Activated CD8-positive, alpha-beta T cell treated with anti-CD3 and anti-CD28 coated beads for 36 hours (primary cell): Measurements from ENCODE around the gene FAM72B. TPM values are rescaled to one million over a fixed set of nuclear protein-coding genes. Genes with fewer than 3 reads are reported as not detected.
"Not testable (repeated sequence)": the region's sequence is repeated elsewhere in the genome, so short reads cannot be mapped to it uniquely, and the experiment has no call there.

Source experiments
- ATAC-seq: fragments of 200-7000 bp; cut with Tn5 transposase; one replicate; pipeline ENCODE4 v1.10.0; 2021; ENCODE audit warnings: mild to moderate bottlenecking, moderate library complexity
- CTCF ChIA-PET: fragments of 350-600 bp; sonication (Branson Sonifier 250); formaldehyde crosslinking; loops from one replicate; lab custom pipeline; 2021; ENCODE audit warnings: antibody characterized with exemption; lab: Charles Lee
- POLR2A ChIA-PET: fragments of 350-600 bp; sonication (Branson Sonifier 250); formaldehyde crosslinking; loops from one replicate; lab custom pipeline; 2021; ENCODE audit warnings: antibody characterized with exemption; lab: Charles Lee
- DNase-seq: peaks from one replicate; pipeline ENCODE4 v3.0.0-alpha.2; 2020
- H3K27ac Mint-ChIP-seq: one replicate; pipeline ENCODE4 v1.8.0; 2021; ENCODE audit warnings: mild to moderate bottlenecking, mixed read lengths
- H3K27me3 Mint-ChIP-seq: one replicate; pipeline ENCODE4 v1.8.0; 2021; ENCODE audit warnings: mixed read lengths
- H3K36me3 Mint-ChIP-seq: one replicate; pipeline ENCODE4 v1.8.0; 2021; ENCODE audit warnings: low read depth, mixed read lengths
- H3K4me1 Mint-ChIP-seq: one replicate; pipeline ENCODE4 v1.8.0; 2021; ENCODE audit warnings: low read depth, mixed read lengths
- H3K4me3 Mint-ChIP-seq: one replicate; pipeline ENCODE4 v1.8.0; 2021; ENCODE audit warnings: mild to moderate bottlenecking, moderate library complexity, mixed read lengths
- H3K9me3 Mint-ChIP-seq: one replicate; pipeline ENCODE4 v1.8.0; 2021; ENCODE audit warnings: mixed read lengths
- intact Hi-C: fragments of 100-400 bp; cut with micrococcal nuclease; formaldehyde crosslinking; loops from one replicate; pipeline ENCODE4 v1.10.0; 2022
- total RNA-seq, 2 experiments: library from RNA; stranded (reverse); gene quantifications; one replicate each; pipeline ENCODE4 v1.2.3, GENCODE V29; 2021

FAM72B gene
- total RNA-seq, 2 experiments from 2014 or later: 28.6 to 32.1 TPM

DNA sequence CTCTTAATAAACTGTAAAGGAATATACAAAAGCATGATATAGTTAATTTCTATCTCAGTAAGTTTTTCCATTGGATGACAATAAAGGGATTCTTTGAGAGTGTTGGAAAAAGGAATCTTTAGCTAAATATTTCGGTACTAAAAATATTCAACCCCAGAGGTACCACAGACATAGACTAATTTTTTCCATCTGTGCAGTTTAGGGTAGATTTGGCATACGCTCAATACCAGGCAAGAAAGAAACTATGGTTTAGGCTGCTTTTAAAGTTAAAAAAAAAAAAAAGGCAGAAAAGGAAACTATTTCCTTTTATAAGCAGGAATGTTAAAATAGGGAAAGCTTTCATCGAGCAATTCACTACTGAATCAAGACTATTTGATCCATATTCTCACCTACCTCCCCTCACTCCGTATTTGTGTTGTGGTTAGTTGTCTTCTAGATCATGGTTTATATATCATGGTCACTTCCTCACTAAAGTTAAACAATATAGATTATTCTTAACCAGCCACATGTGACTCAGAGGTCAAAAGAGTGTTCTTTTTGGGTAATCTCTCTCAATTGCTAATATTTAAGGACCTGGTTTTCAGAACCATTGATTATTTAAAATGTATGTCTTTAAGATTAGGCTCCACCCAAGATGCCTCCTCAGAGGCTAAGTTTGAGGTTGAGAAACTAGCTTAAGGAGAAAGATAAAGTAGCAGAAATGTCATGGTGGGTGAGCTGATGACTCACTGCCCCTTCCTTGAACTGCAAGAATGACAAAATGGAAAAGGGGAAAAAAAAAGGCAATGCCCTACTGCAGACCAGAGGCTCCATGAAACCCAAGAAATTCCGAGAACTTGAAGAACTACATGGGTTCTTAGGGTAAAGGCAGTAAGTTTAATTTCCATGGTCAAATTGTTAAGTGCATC, 20.0 kb downstream of the FAM72B start:
- ATAC-seq (peak; percentile 87), DNase-seq (peak; percentile 41)
- POLR2A ChIA-PET, CTCF ChIA-PET, intact Hi-C loops, H3K9me3 Mint-ChIP-seq, H3K27me3 Mint-ChIP-seq, H3K4me1 Mint-ChIP-seq, H3K4me3 Mint-ChIP-seq, H3K27ac Mint-ChIP-seq, H3K36me3 Mint-ChIP-seq: not testable (repeated sequence)

- DNase-seq, intact Hi-C loops, H3K4me1 Mint-ChIP-seq, H3K27ac Mint-ChIP-seq, H3K36me3 Mint-ChIP-seq, ATAC-seq, H3K27me3 Mint-ChIP-seq, H3K4me3 Mint-ChIP-seq, POLR2A ChIA-PET, CTCF ChIA-PET, H3K9me3 Mint-ChIP-seq: not testable (repeated sequence)
These were observed 22.8 kb downstream of the FAM72B start for GRCh38 chr1:121161199-121161901.

DNA sequence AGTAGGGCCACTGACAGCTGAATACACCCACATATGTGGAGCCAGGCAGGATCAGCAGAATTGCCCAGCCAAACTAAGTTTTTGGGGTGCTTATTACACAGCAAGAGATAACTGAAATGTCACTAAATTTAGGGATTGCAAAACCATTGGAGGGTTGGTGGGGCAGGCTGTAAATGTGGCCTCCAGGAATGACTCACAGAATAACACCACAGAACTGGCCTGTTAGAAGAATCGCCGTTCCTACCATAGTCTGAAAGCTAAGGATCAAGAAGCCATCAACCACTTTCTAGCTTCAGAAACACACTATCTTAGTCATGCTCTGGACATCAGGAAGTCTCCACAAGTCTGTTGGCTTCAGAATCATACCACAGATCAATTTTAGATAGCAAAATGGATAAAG, 24.0 kb downstream of the FAM72B start:
- H3K27ac Mint-ChIP-seq, H3K4me3 Mint-ChIP-seq, ATAC-seq, intact Hi-C loops, DNase-seq, CTCF ChIA-PET, POLR2A ChIA-PET, H3K4me1 Mint-ChIP-seq, H3K27me3 Mint-ChIP-seq, H3K9me3 Mint-ChIP-seq, H3K36me3 Mint-ChIP-seq: not testable (repeated sequence)

GRCh38 chr1:121157609-121158008, 26.5 kb downstream of the FAM72B start:
- POLR2A ChIA-PET, H3K4me1 Mint-ChIP-seq, H3K4me3 Mint-ChIP-seq, DNase-seq, intact Hi-C loops, CTCF ChIA-PET, H3K36me3 Mint-ChIP-seq, H3K9me3 Mint-ChIP-seq, H3K27me3 Mint-ChIP-seq, H3K27ac Mint-ChIP-seq, ATAC-seq: not testable (repeated sequence)

DNA sequence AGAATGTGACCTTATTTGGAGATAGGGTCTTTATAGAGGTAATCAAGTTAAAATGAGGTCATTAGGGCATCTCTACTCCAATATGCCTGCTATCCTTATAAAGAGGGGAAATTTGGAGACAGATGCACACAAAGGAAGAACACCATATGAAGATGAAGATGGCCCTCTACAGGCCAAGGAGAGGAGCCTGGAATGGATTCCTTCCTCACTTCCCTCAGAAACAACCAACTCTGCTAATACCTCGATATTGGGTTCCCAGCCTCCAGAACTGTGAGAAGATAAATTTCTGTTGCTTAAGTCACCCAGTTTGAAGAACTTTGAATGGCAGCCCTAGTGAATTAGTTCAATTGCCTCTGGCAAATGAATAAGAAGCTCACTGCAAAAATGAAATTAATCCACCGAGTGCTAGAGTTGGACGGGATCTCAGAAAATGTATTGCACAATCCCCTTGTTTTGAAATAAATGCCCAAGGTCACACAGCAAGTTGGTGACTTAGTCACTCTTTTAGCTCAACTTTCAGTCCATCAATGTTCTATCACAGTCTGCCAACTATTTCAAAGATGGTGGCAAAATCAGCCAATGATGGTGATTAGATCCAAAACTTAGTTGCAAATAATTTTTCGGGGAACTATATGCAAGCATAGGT, 27.1 kb downstream of the FAM72B start:
- H3K27me3 Mint-ChIP-seq, CTCF ChIA-PET, POLR2A ChIA-PET, H3K27ac Mint-ChIP-seq, H3K4me3 Mint-ChIP-seq, DNase-seq, intact Hi-C loops, H3K36me3 Mint-ChIP-seq, H3K4me1 Mint-ChIP-seq, H3K9me3 Mint-ChIP-seq, ATAC-seq: not testable (repeated sequence)

DNA sequence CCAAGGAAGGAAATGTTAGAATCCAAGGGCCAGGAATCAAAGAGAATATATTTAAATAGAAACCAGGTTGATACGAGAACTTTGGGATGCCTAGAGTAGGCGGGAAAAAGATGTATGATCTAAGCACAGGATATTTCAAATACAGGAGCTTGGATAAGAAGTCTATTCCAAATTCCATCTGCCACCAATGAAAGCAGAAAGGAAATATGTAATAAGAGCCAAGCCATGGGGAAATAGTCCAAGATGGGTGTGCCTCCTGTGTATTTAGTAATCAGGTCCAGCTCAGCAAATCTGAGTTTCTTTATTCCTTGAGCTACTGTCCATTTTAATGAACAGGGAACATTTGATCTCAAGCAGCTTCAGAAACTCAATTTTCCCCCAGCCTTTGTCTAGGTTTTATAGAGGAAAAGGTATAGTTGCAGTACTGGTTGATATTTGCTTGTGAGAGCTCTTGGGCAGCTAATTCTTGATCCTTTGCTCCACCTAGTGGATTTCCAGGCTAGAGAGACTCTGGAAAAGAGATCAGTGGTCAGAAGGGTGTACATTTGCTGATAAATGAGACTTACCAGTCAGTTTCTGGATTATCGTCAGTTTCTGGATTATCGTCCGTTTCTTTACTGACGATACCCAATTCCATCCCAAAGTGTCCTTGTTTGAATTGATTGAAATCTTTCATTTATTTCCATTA, 28.3 kb downstream of the FAM72B start:
- H3K36me3 Mint-ChIP-seq, H3K27me3 Mint-ChIP-seq, CTCF ChIA-PET, ATAC-seq, H3K27ac Mint-ChIP-seq, H3K4me3 Mint-ChIP-seq, H3K4me1 Mint-ChIP-seq, H3K9me3 Mint-ChIP-seq, POLR2A ChIA-PET, intact Hi-C loops, DNase-seq: not testable (repeated sequence)

DNA sequence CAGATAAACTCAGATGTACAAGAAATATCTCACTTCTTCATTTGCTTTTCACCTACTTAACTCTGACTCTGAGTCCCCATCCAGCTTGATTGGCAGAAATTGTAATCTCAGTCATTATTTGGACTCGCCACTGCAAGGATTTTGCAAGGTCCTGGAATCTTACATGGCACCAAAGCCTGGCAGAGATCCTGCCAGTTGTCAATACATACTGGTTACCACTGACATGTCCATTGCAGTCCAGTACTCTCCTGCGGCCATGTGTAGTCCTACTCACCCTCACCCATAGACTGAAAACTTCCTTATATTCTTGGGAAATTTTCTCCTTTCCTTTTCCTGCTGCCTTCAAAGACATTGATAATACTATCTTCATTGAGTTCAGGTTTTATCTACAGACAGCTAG, 29.3 kb downstream of the FAM72B start:
- H3K4me3 Mint-ChIP-seq, H3K9me3 Mint-ChIP-seq, DNase-seq, H3K27ac Mint-ChIP-seq, intact Hi-C loops, CTCF ChIA-PET, ATAC-seq, H3K4me1 Mint-ChIP-seq, H3K36me3 Mint-ChIP-seq, POLR2A ChIA-PET, H3K27me3 Mint-ChIP-seq: not testable (repeated sequence)

- H3K9me3 Mint-ChIP-seq, CTCF ChIA-PET, H3K27me3 Mint-ChIP-seq, H3K36me3 Mint-ChIP-seq, H3K27ac Mint-ChIP-seq, H3K4me1 Mint-ChIP-seq, intact Hi-C loops, POLR2A ChIA-PET, H3K4me3 Mint-ChIP-seq, DNase-seq, ATAC-seq: not testable (repeated sequence)
These were observed 31.4 kb downstream of the FAM72B start for GRCh38 chr1:121152788-121153187.

- CTCF ChIA-PET, H3K36me3 Mint-ChIP-seq, H3K4me3 Mint-ChIP-seq, POLR2A ChIA-PET, H3K27ac Mint-ChIP-seq, intact Hi-C loops, ATAC-seq, H3K9me3 Mint-ChIP-seq, H3K27me3 Mint-ChIP-seq, H3K4me1 Mint-ChIP-seq, DNase-seq: not testable (repeated sequence)
These were observed 32.8 kb downstream of the FAM72B start for GRCh38 chr1:121151294-121151693.

DNA sequence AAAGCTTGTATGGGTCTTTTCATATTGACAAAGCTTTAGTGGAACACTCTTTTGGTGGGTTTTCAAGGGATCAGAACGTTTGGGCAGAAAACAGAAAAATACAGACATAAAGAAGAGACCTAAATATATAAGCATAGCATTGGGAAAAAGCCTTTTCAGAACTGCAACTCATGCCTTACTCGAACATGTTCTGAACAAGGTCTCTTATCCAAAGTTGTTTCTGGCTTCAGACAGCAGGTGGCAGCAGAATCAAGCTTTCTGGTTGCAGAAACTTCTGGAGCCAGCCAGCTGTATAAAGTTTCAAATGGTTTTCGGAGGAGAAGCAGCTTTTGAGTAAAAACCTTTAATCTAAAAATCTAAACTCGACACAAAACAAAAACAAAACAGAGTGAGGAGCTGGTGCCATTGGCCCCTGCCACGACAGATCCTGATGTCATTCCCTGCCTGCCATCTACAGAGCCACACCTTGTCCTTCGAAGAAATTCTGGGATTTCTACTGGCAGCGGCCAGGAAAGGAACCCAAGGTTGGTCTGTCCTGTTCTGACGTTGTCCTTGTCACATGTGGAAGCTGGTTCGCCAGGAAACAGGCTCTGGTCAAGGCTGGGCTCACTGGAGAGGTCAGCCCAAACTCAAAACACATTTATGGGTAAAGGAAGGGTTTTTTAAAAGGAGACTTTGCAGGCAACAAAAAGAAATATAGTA, 35.5 kb downstream of the FAM72B start:
- CTCF ChIA-PET, POLR2A ChIA-PET, H3K27ac Mint-ChIP-seq, H3K27me3 Mint-ChIP-seq, DNase-seq, H3K4me3 Mint-ChIP-seq, H3K9me3 Mint-ChIP-seq, H3K4me1 Mint-ChIP-seq, intact Hi-C loops, ATAC-seq, H3K36me3 Mint-ChIP-seq: not testable (repeated sequence)

GRCh38 chr1:121140393-121140792, 43.7 kb downstream of the FAM72B start:
- H3K27me3 Mint-ChIP-seq, H3K36me3 Mint-ChIP-seq, H3K27ac Mint-ChIP-seq, H3K9me3 Mint-ChIP-seq, H3K4me3 Mint-ChIP-seq, ATAC-seq, DNase-seq, H3K4me1 Mint-ChIP-seq, intact Hi-C loops, CTCF ChIA-PET, POLR2A ChIA-PET: not testable (repeated sequence)
